ENCODE data around the gene GPR27.
A peak's percentile ranks its signal among the peaks of the same experiment; 100 is the strongest.

Gene GPR27, protein sequence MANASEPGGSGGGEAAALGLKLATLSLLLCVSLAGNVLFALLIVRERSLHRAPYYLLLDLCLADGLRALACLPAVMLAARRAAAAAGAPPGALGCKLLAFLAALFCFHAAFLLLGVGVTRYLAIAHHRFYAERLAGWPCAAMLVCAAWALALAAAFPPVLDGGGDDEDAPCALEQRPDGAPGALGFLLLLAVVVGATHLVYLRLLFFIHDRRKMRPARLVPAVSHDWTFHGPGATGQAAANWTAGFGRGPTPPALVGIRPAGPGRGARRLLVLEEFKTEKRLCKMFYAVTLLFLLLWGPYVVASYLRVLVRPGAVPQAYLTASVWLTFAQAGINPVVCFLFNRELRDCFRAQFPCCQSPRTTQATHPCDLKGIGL

GRCh38 chr3:71753701-71754609 lies at the start of gene GPR27:
Gene GPR27 (plus strand): TSS chr3:71753855. CDS start chr3:71754050, 195 bp downstream.
- DNase-seq (ENCODE audit: low read depth in 2 of 2): no peak

GRCh38 chr3:71704915-71705314 lies 48.7 kb upstream of the GPR27 start:
- no peak for DNase-seq (ENCODE audit: low read depth in 2 of 2)

GRCh38 chr3:71705681-71706080 lies 48.0 kb upstream of the GPR27 start:
- DNase-seq (ENCODE audit: low read depth in 2 of 2): no peak

DNA sequence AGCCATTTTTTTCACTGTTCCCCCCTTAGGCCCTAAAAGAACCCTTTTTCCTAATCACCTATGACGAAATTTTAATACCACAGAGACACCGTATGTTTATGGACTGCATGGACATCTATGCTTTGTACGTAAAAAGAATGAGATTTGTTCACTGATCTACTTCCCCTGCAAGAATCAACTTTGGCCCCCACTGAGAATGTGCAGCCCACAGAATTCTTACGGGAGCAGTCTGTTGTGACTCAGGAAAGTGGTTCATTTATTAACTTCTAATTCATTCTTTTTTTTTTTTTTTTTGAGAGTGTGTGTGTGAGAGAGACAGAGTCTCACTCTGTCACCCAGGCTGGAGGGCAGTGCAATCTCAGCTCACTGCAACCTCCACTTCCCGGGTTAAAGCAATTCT lies 46.1 kb upstream of the GPR27 start:
- no peak for DNase-seq (ENCODE audit: low read depth in 2 of 2)

GRCh38 chr3:71708476-71709105 lies 45.1 kb upstream of the GPR27 start:
- no peak for DNase-seq (ENCODE audit: low read depth in 2 of 2)

DNA sequence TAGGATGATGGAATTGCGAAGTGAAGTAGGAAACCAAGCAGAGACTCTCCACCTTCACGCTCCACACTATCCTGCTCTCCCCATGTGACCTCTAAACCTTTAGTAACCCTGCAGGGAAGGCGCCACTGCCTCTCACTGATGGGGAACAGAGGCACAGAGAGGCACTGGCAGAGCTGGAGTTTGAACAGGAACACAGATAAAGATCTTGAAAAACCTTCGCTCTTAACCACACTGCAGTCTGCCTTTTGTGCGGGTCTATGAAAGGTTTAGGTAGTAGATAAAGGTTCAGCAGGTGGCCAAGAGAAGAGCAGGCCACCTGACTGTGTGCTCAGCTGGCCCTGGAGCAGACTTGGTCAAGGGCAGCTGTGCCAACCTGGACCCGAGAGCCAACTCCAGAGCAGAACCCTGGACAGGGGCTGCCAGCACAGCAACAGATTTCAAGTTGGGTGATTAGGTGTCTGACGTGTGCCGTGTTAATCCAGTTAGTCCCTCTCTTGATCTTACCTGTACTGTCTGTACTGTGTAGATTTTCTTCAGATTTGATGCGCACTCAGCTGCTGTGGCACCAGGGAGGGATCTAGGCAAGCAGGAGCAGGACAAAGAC lies 43.6 kb upstream of the GPR27 start:
- no peak for DNase-seq (ENCODE audit: low read depth in 2 of 2)

- no peak for DNase-seq (ENCODE audit: low read depth in 2 of 2)
Measured at GRCh38 chr3:71710906-71711494, 42.7 kb upstream of the GPR27 start.

DNA sequence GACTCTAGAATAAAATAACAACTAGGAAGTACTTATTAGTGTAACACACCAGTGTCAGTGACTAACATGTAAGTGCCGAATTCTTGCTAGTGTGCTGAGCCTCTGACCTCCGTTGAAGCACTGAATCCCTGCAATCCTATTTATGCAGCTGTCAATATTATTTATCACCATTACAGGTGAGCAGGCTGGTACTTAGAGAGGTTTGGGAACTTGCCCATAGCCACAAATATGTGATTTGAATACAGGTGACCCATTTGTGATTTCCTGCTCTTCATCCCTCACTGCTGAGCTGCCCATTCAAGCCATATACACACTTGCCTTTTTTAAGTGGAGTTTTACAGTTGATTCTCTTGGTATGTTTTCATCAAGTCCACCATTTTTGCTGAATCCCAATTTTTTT lies 40.6 kb upstream of the GPR27 start:
- DNase-seq (ENCODE audit: low read depth in 2 of 2): no peak

DNA sequence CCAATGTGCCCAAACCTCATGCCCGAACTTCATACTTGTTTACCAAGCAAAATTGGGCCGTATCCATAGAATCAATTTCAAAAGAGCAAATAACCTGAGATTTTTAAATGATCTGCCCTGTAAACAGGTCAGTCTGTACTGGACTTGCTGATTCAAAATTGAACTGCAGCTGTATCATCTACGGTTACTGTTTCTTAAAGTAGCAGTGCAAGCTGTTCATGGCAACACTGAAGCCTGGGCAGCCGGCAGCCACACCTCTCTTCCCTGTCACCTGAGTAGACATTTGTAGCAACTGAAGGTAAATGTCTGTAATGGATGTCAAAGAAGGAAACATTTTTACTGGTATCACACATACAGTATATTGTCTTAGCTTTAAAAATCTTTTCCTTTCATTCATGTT lies 39.1 kb upstream of the GPR27 start:
- no peak for DNase-seq (ENCODE audit: low read depth in 2 of 2)

GRCh38 chr3:71718072-71718471 lies 35.6 kb upstream of the GPR27 start:
- no peak for DNase-seq (ENCODE audit: low read depth in 2 of 2)

- no peak for DNase-seq (ENCODE audit: low read depth in 2 of 2)
Measured at GRCh38 chr3:71721002-71721401, 32.7 kb upstream of the GPR27 start.

- no peak for DNase-seq (ENCODE audit: low read depth in 2 of 2)
Measured at GRCh38 chr3:71721651-71722157, 32.0 kb upstream of the GPR27 start.

DNA sequence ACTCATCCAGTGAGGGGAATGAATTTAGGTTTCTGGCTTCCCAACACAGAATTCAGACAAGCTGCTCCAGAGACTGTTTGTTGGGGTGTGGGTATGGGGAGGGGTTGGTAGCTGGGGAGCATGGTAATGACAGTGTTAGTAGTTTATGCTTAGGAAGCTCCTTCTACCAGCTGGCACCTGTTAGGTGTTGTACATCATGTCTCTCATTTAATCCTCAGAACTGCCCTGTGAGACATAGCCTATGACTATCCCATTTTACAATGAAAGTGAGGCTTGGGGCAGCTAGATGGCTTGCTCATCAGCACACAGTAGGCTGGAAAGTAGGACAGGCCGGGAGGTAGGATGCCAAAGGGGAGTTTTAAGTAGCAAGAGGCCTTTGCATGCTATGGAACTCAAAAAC lies 31.0 kb upstream of the GPR27 start:
- DNase-seq (ENCODE audit: low read depth in 2 of 2): no peak

GRCh38 chr3:71723452-71724170 lies 30.0 kb upstream of the GPR27 start:
- DNase-seq (ENCODE audit: low read depth in 2 of 2): no peak

DNA sequence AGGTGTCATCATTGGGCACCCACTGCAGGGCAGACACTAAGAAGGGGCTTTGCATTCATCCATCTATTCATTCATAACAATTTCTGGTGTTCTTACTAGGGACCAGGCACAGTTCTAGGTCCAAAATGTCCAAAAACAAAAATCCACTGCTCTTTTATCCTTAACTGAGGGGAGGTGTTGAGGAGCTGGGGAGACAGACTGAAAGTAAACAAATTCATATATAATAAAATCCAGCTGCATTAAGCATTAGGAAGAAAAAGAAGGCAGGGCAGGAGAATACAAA lies 29.5 kb upstream of the GPR27 start:
- DNase-seq (ENCODE audit: low read depth in 2 of 2): no peak

DNA sequence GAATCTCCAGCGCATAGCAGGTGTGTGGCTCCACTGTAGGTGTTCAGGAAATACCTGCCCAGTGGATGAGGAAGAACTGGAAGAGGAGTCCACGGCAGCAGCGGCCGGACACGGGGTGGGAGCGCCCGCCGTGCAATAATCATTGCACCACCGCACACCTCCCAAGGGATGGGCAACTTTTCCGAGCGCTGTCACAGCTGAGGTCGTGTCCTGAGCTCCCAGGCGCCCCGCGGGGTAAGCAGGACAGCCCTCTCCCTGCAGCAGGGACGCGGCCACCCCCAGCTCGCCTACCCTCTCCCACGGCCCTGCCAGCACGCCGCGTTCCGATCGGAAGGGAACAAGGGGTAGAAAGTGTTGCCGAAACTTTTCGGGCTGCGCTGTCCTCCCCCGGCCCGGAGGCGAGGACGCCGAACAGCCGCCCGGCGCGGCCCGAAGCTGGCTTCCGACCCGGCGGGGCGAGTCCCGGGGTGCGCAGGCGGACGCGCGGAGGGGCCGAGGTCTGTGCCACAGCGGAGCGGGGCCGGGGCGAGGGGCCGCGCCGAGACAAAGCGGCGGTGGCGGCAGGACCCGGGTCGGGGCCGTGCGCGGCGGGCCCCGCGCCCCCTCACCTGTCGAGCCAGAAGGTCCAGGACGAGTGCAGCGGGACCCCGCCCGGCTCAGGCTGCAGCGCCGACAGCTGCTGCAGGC lies 28.9 kb upstream of the GPR27 start:
- DNase-seq (ENCODE audit: low read depth in 2 of 2): no peak

- DNase-seq (ENCODE audit: low read depth in 2 of 2): peak in 1 of 2 donors; percentile 17
Measured at GRCh38 chr3:71725271-71725991, 28.2 kb upstream of the GPR27 start, which contains the start of gene EIF4E3. Gene EIF4E3 (minus strand): TSS chr3:71725402. CDS start chr3:71725367, 35 bp downstream.

DNA sequence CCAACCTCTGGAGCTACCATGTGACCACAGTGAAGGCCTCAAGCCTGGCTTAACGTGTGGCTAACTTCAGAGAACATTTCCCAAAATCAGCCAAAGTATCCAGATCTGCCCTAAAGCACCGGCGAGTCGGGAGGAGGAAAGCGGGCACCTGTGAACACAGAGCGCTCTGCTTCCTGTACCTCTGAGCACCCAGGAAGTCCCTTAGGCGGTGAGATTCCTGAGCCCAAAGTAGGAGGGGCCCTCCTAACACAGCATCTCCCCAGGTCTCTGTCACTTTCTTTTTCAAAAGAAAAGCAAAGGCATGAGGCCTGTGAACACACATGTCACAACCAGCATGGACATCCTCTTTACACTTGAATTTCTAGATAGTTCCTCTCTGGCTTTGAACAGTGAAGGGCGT lies 27.5 kb upstream of the GPR27 start:
- DNase-seq (ENCODE audit: low read depth in 2 of 2): no peak

- no peak for DNase-seq (ENCODE audit: low read depth in 2 of 2)
Measured at GRCh38 chr3:71728632-71729342, 24.9 kb upstream of the GPR27 start.

Data from stimulated activated CD8-positive, alpha-beta memory T cell treated with anti-CD3 and anti-CD28 coated beads, Interleukin-15, amount 100 ng/mL, for 4 hours (primary cell).